Retinal pigment epithelial cell (primary cell): ENCODE measurements around the gene TPRX1.

Experiments
- DNase-seq: peaks from one replicate; pipeline ENCODE4 v3.0.0-alpha.2; 2010; ENCODE audit warnings: low read depth
- H3K4me3 ChIP-seq: 2 replicates; pipeline ENCODE4 v1.5.1; 2011; ENCODE audit warnings: mild to moderate bottlenecking, low read length, control low read depth, moderate library complexity
- CTCF ChIP-seq: conservative IDR thresholded peaks from 2 replicates; pipeline ENCODE4 v1.5.1; 2011; ENCODE audit warnings: low read depth, low read length, control low read depth, inconsistent platforms

Gene TPRX1

GRCh38 chr19:47752440-47753211 is 51.7 kb downstream of the TPRX1 start:
- H3K4me3 ChIP-seq = no peak overlapping the region
- no peak for DNase-seq
- no peak for TF ChIP-seq CTCF
